Thymus (tissue), 11 donors: ENCODE measurements around the gene TRIM27. TPM values are rescaled to one million over a fixed set of nuclear protein-coding genes. Genes with fewer than 3 reads are reported as not detected.
A peak's percentile ranks its signal among the peaks of the same experiment; 100 is the strongest.
"Not testable (repeated sequence)": the region's sequence is repeated elsewhere in the genome, so short reads cannot be mapped to it uniquely, and the experiment has no call there.

ENCODE experiments used
- DNase-seq, 9 donors: peaks; one replicate each; pipeline ENCODE4 v3.0.0-alpha.2; 2013; ENCODE audit warnings: low spot score in 9 of 9, low read depth in 6 of 9, missing footprints in 1 of 9
- H3K27ac ChIP-seq, 2 donors: one replicate each; pipeline ENCODE4 v1.5.1; 2013; ENCODE audit warnings: control low read depth in 1 of 2, low read depth in 1 of 2, low read length in 1 of 2, mild to moderate bottlenecking in 1 of 2, moderate library complexity in 1 of 2
- H3K27me3 ChIP-seq, 2 donors: one replicate each; pipeline ENCODE4 v1.5.1; 2013; ENCODE audit warnings: low read length in 1 of 2; ENCODE audit not compliant: control insufficient read depth in 2 of 2, insufficient read depth in 1 of 2
- H3K36me3 ChIP-seq, 2 donors: one replicate each; pipeline ENCODE4 v1.5.1; 2013; ENCODE audit warnings: low read length in 1 of 2, mild to moderate bottlenecking in 1 of 2, moderate library complexity in 1 of 2; ENCODE audit not compliant: control insufficient read depth in 2 of 2, insufficient read depth in 2 of 2
- H3K4me1 ChIP-seq, 2 donors: one replicate each; pipeline ENCODE4 v1.5.1; 2013; ENCODE audit warnings: low read length in 2 of 2; ENCODE audit not compliant: control insufficient read depth in 2 of 2, insufficient read depth in 2 of 2
- H3K4me3 ChIP-seq, 2 donors: one replicate each; pipeline ENCODE4 v1.5.1; 2013; ENCODE audit warnings: low read length in 2 of 2, control low read depth in 1 of 2, mild to moderate bottlenecking in 1 of 2
- H3K9me3 ChIP-seq, 2 donors: one replicate each; pipeline ENCODE4 v1.5.1; 2013; ENCODE audit warnings: low read length in 1 of 2, mild to moderate bottlenecking in 1 of 2; ENCODE audit not compliant: control insufficient read depth in 2 of 2, insufficient read depth in 1 of 2
- WGBS: extraction: QIAGEN DNeasy Blood & Tissue Kit; methylation state at CpG from one replicate; pipeline ENCODE4 v1.1.7; 2013; 5-methylcytosine and 5-hydroxymethylcytosine counted together
- polyA plus RNA-seq: library from polyadenylated mRNA; stranded (reverse); fragments of 200-250 nt; gene quantifications from one replicate; pipeline ENCODE4 v1.2.3, GENCODE V29; 2013
- total RNA-seq: library from RNA; stranded (reverse); fragments of 120-200 nt; gene quantifications from one replicate; pipeline ENCODE4 v1.2.4, GENCODE V29; 2013
- donor health status: healthy.

Gene TRIM27
- total and polyA plus RNA-seq, 2 donors, result 48.6 to 67.9 TPM

DNA sequence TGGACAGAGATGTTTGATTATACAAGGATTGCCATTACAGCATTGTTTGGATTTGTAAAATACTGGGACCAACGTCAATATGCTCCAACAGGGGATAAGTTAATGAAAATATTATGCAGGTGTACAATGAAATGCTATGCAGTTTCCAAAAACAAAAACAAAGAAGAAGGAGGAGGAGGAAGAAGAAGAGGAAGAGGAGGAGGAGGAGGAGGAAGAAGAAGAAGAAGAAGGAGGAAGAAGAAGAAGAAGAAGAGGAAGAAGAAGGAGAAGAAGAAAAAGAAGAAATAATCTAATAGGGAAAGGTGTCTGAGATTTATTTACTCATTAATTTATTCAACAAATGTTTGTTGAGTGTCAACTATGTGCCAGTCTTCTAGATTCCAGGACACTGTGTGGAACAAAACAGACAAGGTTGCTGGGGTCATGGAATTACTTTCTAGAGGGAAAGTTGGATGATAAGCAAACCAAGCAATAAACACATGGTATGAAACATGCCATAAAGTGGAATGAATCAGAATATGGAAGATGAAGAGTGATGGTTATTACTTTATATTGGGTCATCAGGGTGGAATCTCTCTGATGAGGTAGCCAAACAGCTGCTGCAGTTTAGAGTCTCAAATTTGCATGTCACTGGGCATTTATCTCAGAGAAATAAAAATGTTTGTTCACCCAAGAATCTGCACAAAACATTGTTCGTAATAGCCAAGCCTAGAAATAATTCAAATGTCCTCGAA, 6.3 kb upstream of the TRIM27 start:
- no peaks in the 10 kb centered on the region for H3K36me3 ChIP-seq
- H3K4me1 ChIP-seq, result peaks cover 0 to 2% of the 10 kb centered on the region in 2 donors
- no peak for DNase-seq
- 95% methylated on average over 3 of the region's 3 CpGs for WGBS
- no peak overlapping the region for H3K4me3 ChIP-seq
- no peak overlapping the region for H3K27ac ChIP-seq
- H3K9me3 ChIP-seq, result no peaks in the 10 kb centered on the region
- H3K27me3 ChIP-seq, result no peaks in the 10 kb centered on the region

DNA sequence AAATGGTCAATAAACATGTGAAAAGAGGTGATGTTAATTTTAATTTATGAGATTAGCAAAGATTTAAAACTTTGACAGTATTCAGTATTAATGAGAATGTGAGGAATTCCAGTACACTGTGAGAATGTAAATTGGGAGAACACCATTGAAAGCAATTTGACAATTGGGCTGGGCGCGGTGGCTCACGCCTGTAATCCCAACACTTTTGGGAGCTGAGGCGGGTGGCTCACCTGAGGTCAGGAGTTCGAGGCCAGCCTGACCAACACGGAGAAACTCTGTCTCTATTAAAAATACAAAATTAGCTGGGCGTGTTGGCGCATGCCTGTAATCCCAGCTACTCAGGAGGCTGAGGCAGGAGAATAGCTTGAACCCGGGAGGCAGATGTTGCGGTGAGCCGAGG, 5.6 kb upstream of the TRIM27 start:
- 93% methylated on average over 11 of the region's 11 CpGs for WGBS
- H3K27ac ChIP-seq, result not testable (repeated sequence)

DNA sequence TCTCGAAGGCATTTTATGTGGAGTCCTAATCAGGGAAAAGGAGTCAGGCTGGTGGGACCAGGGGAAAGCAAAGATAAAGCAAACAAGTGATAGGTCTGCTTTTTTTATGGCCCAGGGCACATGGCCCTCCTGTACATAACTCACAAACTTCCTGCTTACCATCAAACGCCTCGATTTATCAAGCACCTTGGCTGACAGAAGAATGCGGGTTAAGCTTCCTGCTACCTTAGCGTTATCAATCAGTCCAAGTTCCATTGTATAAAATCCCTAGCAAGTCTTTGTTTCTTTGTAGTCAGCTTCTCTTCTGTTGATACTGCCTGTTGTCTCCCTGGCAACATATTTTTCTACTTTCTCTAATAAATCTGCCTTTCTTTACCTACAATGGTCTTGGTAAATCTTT, 4.1 kb upstream of the TRIM27 start:
- Histone ChIP-seq H3K27me3 (no peaks in the 10 kb centered on the region), H3K4me3 (no peak overlapping the region), H3K4me1 (peaks cover 5 to 7% of the 10 kb centered on the region in 2 donors), H3K27ac (no peak overlapping the region), H3K9me3 (no peaks in the 10 kb centered on the region), H3K36me3 (no peaks in the 10 kb centered on the region)
- WGBS, result 84% methylated on average over 5 of the region's 5 CpGs
- no peak for DNase-seq

More for the DNA sequence above, 5.6 kb upstream of the TRIM27 start:
- DNase-seq, H3K9me3 ChIP-seq, H3K4me1 ChIP-seq, H3K36me3 ChIP-seq, H3K27me3 ChIP-seq, H3K4me3 ChIP-seq: not testable (repeated sequence)

DNA sequence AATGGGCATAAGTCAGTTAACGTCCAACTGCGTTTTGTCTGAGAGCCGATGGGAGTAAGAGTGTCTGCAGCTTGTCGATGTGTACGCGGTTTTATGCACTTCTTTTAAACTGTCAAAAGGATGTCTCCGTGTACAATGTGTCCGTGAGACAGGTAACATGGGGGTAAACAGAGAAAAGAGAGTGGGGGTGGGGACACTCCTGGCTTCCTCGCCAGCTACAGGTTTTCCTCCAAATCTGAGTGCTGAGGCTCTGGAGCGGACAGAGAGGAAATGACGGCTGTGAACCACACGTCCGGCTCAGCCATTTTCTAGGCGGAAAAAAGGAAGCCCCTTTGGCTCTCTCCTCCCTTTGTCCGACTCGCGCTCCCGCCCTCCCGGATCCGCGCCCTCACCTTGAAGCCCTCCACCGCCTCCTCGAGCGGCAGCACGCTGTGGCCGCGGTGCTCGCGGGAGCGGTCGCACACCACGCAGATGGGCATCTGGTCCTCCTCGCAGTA, 916 bp downstream of the TRIM27 start:
- H3K4me1 ChIP-seq, result peaks cover 15 to 17% of the 10 kb centered on the region in 2 donors
- peak overlapping the region; percentile 85 to 98 for H3K27ac ChIP-seq
- peak in 4 of 9 donors; percentile 27 to 67 (median 44) for DNase-seq
- H3K27me3 ChIP-seq, result no peaks in the 10 kb centered on the region
- H3K9me3 ChIP-seq, result no peaks in the 10 kb centered on the region
- peaks cover 32 to 38% of the 10 kb centered on the region in 2 donors for H3K36me3 ChIP-seq
- H3K4me3 ChIP-seq, result peak overlapping the region; percentile 77 to 95
- under 1% methylated on average over 33 of the region's 33 CpGs for WGBS

DNA sequence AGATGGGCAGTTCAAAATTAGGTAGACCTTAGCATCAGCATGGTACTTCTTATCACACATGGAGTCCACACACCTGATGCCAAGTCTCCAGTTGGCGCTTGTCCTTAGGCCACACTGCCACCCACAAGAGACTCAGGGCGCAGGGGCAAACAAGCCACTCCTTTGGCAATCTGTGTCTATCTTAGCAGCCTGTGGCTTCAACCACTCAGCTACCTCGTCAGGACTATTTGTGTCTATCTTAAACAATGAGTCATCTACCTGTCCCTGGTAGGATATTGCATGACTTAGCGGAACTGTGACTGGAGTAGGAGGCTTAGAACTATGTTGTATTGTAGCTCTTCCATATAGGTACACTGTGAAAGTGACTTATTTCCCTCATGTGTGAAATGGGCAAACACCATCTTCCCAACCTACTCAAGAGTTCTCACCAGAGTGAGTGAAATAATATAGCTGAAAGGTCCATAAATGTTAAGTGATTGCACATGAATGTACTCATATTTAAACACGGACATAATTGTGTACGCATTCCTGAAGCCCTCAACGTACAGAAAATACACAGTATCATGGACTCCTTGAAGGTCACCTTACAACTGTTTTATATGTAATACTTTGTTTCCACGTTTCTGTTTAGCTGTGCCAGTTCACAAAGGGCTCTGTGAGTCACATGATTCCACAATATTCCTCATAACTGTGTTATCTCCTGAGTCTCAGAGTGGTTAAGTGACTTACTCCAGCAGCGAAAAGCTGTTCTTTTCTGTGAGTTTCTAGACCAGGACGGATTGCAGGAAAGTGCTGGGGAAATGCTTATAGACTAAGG, 1.6 kb downstream of the TRIM27 start:
- H3K27ac ChIP-seq, result peak overlapping the region; percentile 85 to 98
- H3K36me3 ChIP-seq, result peaks cover 39 to 43% of the 10 kb centered on the region in 2 donors
- DNase-seq, result peak in 2 of 9 donors; percentile 23 to 24
- H3K27me3 ChIP-seq, result no peaks in the 10 kb centered on the region
- peaks cover 15 to 17% of the 10 kb centered on the region in 2 donors for H3K4me1 ChIP-seq
- 58% methylated on average over 10 of the region's 10 CpGs for WGBS
- peak overlapping the region; percentile 77 to 95 for H3K4me3 ChIP-seq
- no peaks in the 10 kb centered on the region for H3K9me3 ChIP-seq

DNA sequence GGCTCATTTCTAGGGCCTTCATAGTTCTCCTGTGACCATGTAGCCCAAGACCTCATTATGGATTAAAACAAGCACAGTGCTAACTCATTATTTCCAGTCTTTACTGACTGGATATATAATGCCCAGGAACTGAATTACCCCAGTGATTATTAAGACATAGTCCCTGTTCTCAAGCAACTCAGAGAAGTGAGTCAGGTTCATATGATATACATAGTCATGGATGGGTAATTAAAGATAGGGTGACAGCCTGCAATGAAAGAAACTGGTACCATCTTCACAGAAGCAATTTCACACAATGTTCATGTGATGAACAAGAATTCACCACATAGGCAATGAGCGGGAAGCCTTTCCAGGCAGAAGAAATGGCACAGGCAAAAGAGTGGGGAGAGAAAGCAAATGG, 3.5 kb downstream of the TRIM27 start:
- H3K27ac ChIP-seq, result no peak overlapping the region
- DNase-seq, result no peak
- no peaks in the 10 kb centered on the region for H3K9me3 ChIP-seq
- H3K4me1 ChIP-seq, result peaks cover 15 to 17% of the 10 kb centered on the region in 2 donors
- H3K4me3 ChIP-seq, result no peak overlapping the region
- H3K36me3 ChIP-seq, result peaks cover 45 to 52% of the 10 kb centered on the region in 2 donors
- 95% methylated on average over 1 of the region's 1 CpG for WGBS
- H3K27me3 ChIP-seq, result no peaks in the 10 kb centered on the region

DNA sequence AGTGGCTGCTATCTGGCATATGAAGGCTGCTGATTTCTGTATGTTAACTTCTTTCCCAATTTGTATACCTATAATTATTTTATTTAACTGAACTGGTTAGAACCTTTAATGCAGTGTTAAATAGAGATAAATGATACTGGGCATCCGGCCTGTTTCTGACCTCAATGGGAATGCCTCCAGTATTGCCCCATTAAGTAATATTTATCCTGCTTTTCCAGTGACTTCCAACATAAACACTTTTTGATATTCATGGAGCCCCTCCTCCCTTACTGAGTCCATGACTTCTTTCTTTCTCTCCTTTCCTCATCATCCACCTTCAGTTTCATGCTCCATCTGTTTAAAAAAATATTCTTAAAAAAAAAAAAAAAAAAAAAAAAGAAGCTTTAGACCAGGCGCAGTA, 8.8 kb downstream of the TRIM27 start:
- Histone ChIP-seq H3K9me3 (no peaks in the 10 kb centered on the region), H3K27me3 (no peaks in the 10 kb centered on the region), H3K4me3 (no peak overlapping the region), H3K36me3 (peaks cover 52 to 74% of the 10 kb centered on the region in 2 donors), H3K27ac (no peak overlapping the region), H3K4me1 (no peaks in the 10 kb centered on the region)
- 97% methylated on average over 2 of the region's 2 CpGs for WGBS
- DNase-seq, result no peak

DNA sequence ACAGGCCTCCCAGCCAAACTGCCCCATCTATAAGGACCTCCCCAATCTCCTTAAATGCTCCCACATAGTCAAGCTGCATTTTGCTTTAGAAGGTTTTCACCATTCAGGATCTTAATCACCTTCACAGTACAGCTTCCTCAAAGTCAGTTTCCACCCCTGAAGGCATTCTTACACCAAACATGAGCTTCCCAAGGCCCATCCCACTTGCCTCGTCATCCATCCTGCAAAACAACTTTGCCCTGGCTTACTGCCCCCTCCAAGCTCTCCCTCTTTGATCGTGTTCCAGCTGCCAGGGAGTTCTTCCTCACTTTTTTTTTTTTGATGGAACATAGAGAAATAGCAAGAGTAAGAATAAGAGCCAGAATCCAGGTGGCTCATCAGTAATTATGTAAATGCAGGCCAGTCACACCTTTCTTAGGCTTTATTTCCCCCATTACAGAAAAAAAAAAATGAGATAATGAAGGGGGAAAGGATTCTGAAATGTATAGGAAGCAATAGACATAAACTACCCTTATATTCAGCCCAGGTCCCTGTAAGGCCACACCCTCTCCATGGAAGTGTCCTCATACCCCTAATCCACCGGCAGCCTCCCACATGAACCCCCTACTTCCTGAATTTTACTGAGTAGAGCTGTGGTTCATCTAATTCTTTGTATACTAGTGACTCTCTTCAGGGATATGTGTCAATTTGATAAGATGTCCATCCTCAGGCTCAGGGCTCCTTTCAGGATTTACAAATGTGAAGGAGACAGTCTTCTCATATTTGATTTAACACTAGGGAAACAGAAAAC, 12.7 kb downstream of the TRIM27 start:
- Histone ChIP-seq H3K4me1 (no peaks in the 10 kb centered on the region), H3K4me3 (no peak overlapping the region), H3K27ac (no peak overlapping the region), H3K27me3 (no peaks in the 10 kb centered on the region), H3K36me3 (peaks cover 49 to 82% of the 10 kb centered on the region in 2 donors), H3K9me3 (no peaks in the 10 kb centered on the region)
- WGBS, result 95% methylated on average over 3 of the region's 3 CpGs
- DNase-seq, result no peak
